WI38 (cell line): ENCODE measurements around the gene CDA.

Experiments used
- H3K4me3 ChIP-seq: 2 replicates; pipeline ENCODE4 v1.5.1; 2011; ENCODE audit warnings: low read depth, mild to moderate bottlenecking, control low read depth, low read length
- CTCF ChIP-seq: IDR thresholded peaks from 2 replicates; pipeline ENCODE4 v1.5.1; 2012; ENCODE audit warnings: low read depth, mild to moderate bottlenecking, control low read depth, low read length

Gene CDA

GRCh38 chr1:20609541-20609940, 20.6 kb downstream of the CDA start:
- no peak for TF ChIP-seq CTCF
- H3K4me3 ChIP-seq = no peak overlapping the region

- no peak overlapping the region for H3K4me3 ChIP-seq
- no peak for TF ChIP-seq CTCF
Observed at GRCh38 chr1:20610970-20611369, 22.1 kb downstream of the CDA start.

- no peak overlapping the region for H3K4me3 ChIP-seq
- no peak for TF ChIP-seq CTCF
Observed at GRCh38 chr1:20611652-20612051, 22.8 kb downstream of the CDA start.

- TF ChIP-seq CTCF = no peak
- H3K4me3 ChIP-seq = no peak overlapping the region
Observed at GRCh38 chr1:20612221-20612746, 23.4 kb downstream of the CDA start.

- no peak overlapping the region for H3K4me3 ChIP-seq
- no peak for TF ChIP-seq CTCF
Observed at GRCh38 chr1:20614131-20614579, 25.3 kb downstream of the CDA start.

GRCh38 chr1:20615946-20616846, 27.3 kb downstream of the CDA start:
- H3K4me3 ChIP-seq = no peak overlapping the region
- no peak for TF ChIP-seq CTCF

- no peak for TF ChIP-seq CTCF
- no peak overlapping the region for H3K4me3 ChIP-seq
Observed at GRCh38 chr1:20616847-20617487, 28.1 kb downstream of the CDA start.
